ENCODE measurements around the gene PTTG1IP.

The PTTG1IP gene

GRCh38 chr21:44887126-44887806, 13.8 kb upstream of the PTTG1IP start:
- no peak for DNase-seq (ENCODE audit: low spot score)
- Histone ChIP-seq H3K23ac (ENCODE audit: low read depth, low read length, poor library complexity) (peak overlapping the region; percentile 89), H3K4ac (ENCODE audit: low read length) (no peak overlapping the region), H2AK5ac (ENCODE audit: low read depth, low read length) (peak overlapping the region; percentile 56), H4K8ac (ENCODE audit: low read depth, low read length) (no peak overlapping the region), H2BK120ac (ENCODE audit: low read depth, low read length) (no peak overlapping the region), H3K4me3 (ENCODE audit: low read length in 2 of 2) (peak overlapping the region in 1 of 2 donors; percentile 56), H3K9me3 (replicated peaks in 1 of 2; ENCODE audit: control insufficient read depth in 2 of 2, insufficient read depth in 1 of 2, low read depth in 1 of 2, low read length in 2 of 2) (no peaks in the 10 kb centered on the region), H3K9ac (ENCODE audit: low read depth, low read length, poor library complexity) (peak overlapping the region; percentile 12), H3K18ac (ENCODE audit: low read length) (peak overlapping the region; percentile 28), H3K27me3 (ENCODE audit: control insufficient read depth in 3 of 3, insufficient read depth in 3 of 3, low read depth in 1 of 3, low read length in 3 of 3) (peaks cover 0 to 58% (median 0%) of the 10 kb centered on the region in 3 experiments), H2BK12ac (ENCODE audit: low read length) (peak overlapping the region; percentile 30), H2BK5ac (ENCODE audit: low read length) (peak overlapping the region; percentile 93), H2BK15ac (ENCODE audit: low read length) (no peak overlapping the region), H3K36me3 (replicated peaks in 1 of 2; ENCODE audit: control insufficient read depth in 2 of 2, insufficient read depth in 2 of 2, low read length in 2 of 2) (no peaks in the 10 kb centered on the region), H2AFZ (ENCODE audit: low read length) (no peak overlapping the region), H3K4me1 (ENCODE audit: control insufficient read depth in 2 of 2, insufficient read depth in 1 of 2, low read depth in 1 of 2, low read length in 2 of 2) (no peaks in the 10 kb centered on the region), H3K14ac (ENCODE audit: low read length) (peak overlapping the region; percentile 82), H3K79me1 (ENCODE audit: low read depth, low read length) (peaks cover 9% of the 10 kb centered on the region), H4K91ac (ENCODE audit: low read depth, low read length, poor library complexity) (no peak overlapping the region), H3K27ac (replicated peaks; ENCODE audit: low read length) (no peak overlapping the region), H3K4me2 (ENCODE audit: insufficient read depth, low read length, poor library complexity, severe bottlenecking) (no peak overlapping the region)
- WGBS, 2 donors (ENCODE audit: extremely low coverage in 2 of 2, insufficient read length in 2 of 2, insufficient replicate concordance in 1 of 2) = no CpG with 5 or more reads among the region's 11 CpGs

GRCh38 chr21:44886113-44887075, 12.9 kb upstream of the PTTG1IP start:
- Histone ChIP-seq H3K4me1 (ENCODE audit: control insufficient read depth in 2 of 2, insufficient read depth in 1 of 2, low read depth in 1 of 2, low read length in 2 of 2) (no peaks in the 10 kb centered on the region), H2AK5ac (ENCODE audit: low read depth, low read length) (peak overlapping the region; percentile 56), H3K4ac (ENCODE audit: low read length) (no peak overlapping the region), H3K4me2 (ENCODE audit: insufficient read depth, low read length, poor library complexity, severe bottlenecking) (no peak overlapping the region), H2BK5ac (ENCODE audit: low read length) (peak overlapping the region; percentile 93), H2AFZ (ENCODE audit: low read length) (no peak overlapping the region), H3K9me3 (replicated peaks in 1 of 2; ENCODE audit: control insufficient read depth in 2 of 2, insufficient read depth in 1 of 2, low read depth in 1 of 2, low read length in 2 of 2) (no peaks in the 10 kb centered on the region), H3K14ac (ENCODE audit: low read length) (peak overlapping the region; percentile 90), H3K9ac (ENCODE audit: low read depth, low read length, poor library complexity) (no peak overlapping the region), H2BK15ac (ENCODE audit: low read length) (no peak overlapping the region), H3K27ac (replicated peaks; ENCODE audit: low read length) (no peak overlapping the region), H2BK12ac (ENCODE audit: low read length) (peak overlapping the region; percentile 90), H3K27me3 (ENCODE audit: control insufficient read depth in 3 of 3, insufficient read depth in 3 of 3, low read depth in 1 of 3, low read length in 3 of 3) (peaks cover 0 to 55% (median 0%) of the 10 kb centered on the region in 3 experiments), H4K8ac (ENCODE audit: low read depth, low read length) (no peak overlapping the region), H3K79me1 (ENCODE audit: low read depth, low read length) (peaks cover 9% of the 10 kb centered on the region), H4K91ac (ENCODE audit: low read depth, low read length, poor library complexity) (no peak overlapping the region), H3K23ac (ENCODE audit: low read depth, low read length, poor library complexity) (peak overlapping the region; percentile 85), H3K4me3 (ENCODE audit: low read length in 2 of 2) (no peak overlapping the region), H3K36me3 (replicated peaks in 1 of 2; ENCODE audit: control insufficient read depth in 2 of 2, insufficient read depth in 2 of 2, low read length in 2 of 2) (no peaks in the 10 kb centered on the region), H3K18ac (ENCODE audit: low read length) (peak overlapping the region; percentile 71), H2BK120ac (ENCODE audit: low read depth, low read length) (no peak overlapping the region)
- WGBS, 2 donors (ENCODE audit: extremely low coverage in 2 of 2, insufficient read length in 2 of 2, insufficient replicate concordance in 1 of 2) = no CpG with 5 or more reads among the region's 44 CpGs
- no peak for DNase-seq (ENCODE audit: low spot score)

- Histone ChIP-seq H2BK5ac (ENCODE audit: low read length) (no peak overlapping the region), H2AK5ac (ENCODE audit: low read depth, low read length) (no peak overlapping the region)
Observed at GRCh38 chr21:44885615-44886014, 12.1 kb upstream of the PTTG1IP start.

GRCh38 chr21:44884097-44884496, 10.6 kb upstream of the PTTG1IP start:
- Histone ChIP-seq H3K4me1 (ENCODE audit: control insufficient read depth in 2 of 2, insufficient read depth in 1 of 2, low read depth in 1 of 2, low read length in 2 of 2) (no peaks in the 10 kb centered on the region), H3K27ac (replicated peaks; ENCODE audit: low read length) (no peak overlapping the region), H2BK5ac (ENCODE audit: low read length) (no peak overlapping the region), H3K4ac (ENCODE audit: low read length) (no peak overlapping the region), H4K91ac (ENCODE audit: low read depth, low read length, poor library complexity) (no peak overlapping the region), H3K36me3 (replicated peaks in 1 of 2; ENCODE audit: control insufficient read depth in 2 of 2, insufficient read depth in 2 of 2, low read length in 2 of 2) (no peaks in the 10 kb centered on the region), H3K14ac (ENCODE audit: low read length) (no peak overlapping the region), H2BK120ac (ENCODE audit: low read depth, low read length) (no peak overlapping the region), H2BK12ac (ENCODE audit: low read length) (no peak overlapping the region), H3K9me3 (replicated peaks in 1 of 2; ENCODE audit: control insufficient read depth in 2 of 2, insufficient read depth in 1 of 2, low read depth in 1 of 2, low read length in 2 of 2) (no peaks in the 10 kb centered on the region), H3K18ac (ENCODE audit: low read length) (no peak overlapping the region), H2BK15ac (ENCODE audit: low read length) (no peak overlapping the region), H3K23ac (ENCODE audit: low read depth, low read length, poor library complexity) (no peak overlapping the region), H3K27me3 (ENCODE audit: control insufficient read depth in 3 of 3, insufficient read depth in 3 of 3, low read depth in 1 of 3, low read length in 3 of 3) (peaks cover 0 to 48% (median 0%) of the 10 kb centered on the region in 3 experiments), H3K79me1 (ENCODE audit: low read depth, low read length) (peaks cover 5% of the 10 kb centered on the region), H2AFZ (ENCODE audit: low read length) (no peak overlapping the region), H3K9ac (ENCODE audit: low read depth, low read length, poor library complexity) (no peak overlapping the region), H4K8ac (ENCODE audit: low read depth, low read length) (no peak overlapping the region), H2AK5ac (ENCODE audit: low read depth, low read length) (peak overlapping the region; percentile 52), H3K4me2 (ENCODE audit: insufficient read depth, low read length, poor library complexity, severe bottlenecking) (no peak overlapping the region), H3K4me3 (ENCODE audit: low read length in 2 of 2) (peak overlapping the region in 1 of 2 donors; percentile 18)
- no CpG with 5 or more reads among the region's 7 CpGs for WGBS, 2 donors (ENCODE audit: extremely low coverage in 2 of 2, insufficient read length in 2 of 2, insufficient replicate concordance in 1 of 2)
- DNase-seq (ENCODE audit: low spot score) = no peak

More at GRCh38 chr21:44885615-44886014, 12.1 kb upstream of the PTTG1IP start:
- Histone ChIP-seq H2BK15ac (ENCODE audit: low read length) (no peak overlapping the region), H3K4me3 (ENCODE audit: low read length in 2 of 2) (no peak overlapping the region), H3K23ac (ENCODE audit: low read depth, low read length, poor library complexity) (no peak overlapping the region), H4K8ac (ENCODE audit: low read depth, low read length) (no peak overlapping the region), H3K27ac (replicated peaks; ENCODE audit: low read length) (no peak overlapping the region), H3K36me3 (replicated peaks in 1 of 2; ENCODE audit: control insufficient read depth in 2 of 2, insufficient read depth in 2 of 2, low read length in 2 of 2) (no peaks in the 10 kb centered on the region), H3K4me2 (ENCODE audit: insufficient read depth, low read length, poor library complexity, severe bottlenecking) (no peak overlapping the region), H3K27me3 (ENCODE audit: control insufficient read depth in 3 of 3, insufficient read depth in 3 of 3, low read depth in 1 of 3, low read length in 3 of 3) (peaks cover 0 to 52% (median 0%) of the 10 kb centered on the region in 3 experiments), H2BK120ac (ENCODE audit: low read depth, low read length) (no peak overlapping the region), H3K79me1 (ENCODE audit: low read depth, low read length) (peaks cover 9% of the 10 kb centered on the region), H4K91ac (ENCODE audit: low read depth, low read length, poor library complexity) (no peak overlapping the region), H3K9me3 (replicated peaks in 1 of 2; ENCODE audit: control insufficient read depth in 2 of 2, insufficient read depth in 1 of 2, low read depth in 1 of 2, low read length in 2 of 2) (no peaks in the 10 kb centered on the region), H3K4ac (ENCODE audit: low read length) (no peak overlapping the region), H3K9ac (ENCODE audit: low read depth, low read length, poor library complexity) (no peak overlapping the region), H3K4me1 (ENCODE audit: control insufficient read depth in 2 of 2, insufficient read depth in 1 of 2, low read depth in 1 of 2, low read length in 2 of 2) (no peaks in the 10 kb centered on the region), H3K18ac (ENCODE audit: low read length) (no peak overlapping the region), H3K14ac (ENCODE audit: low read length) (no peak overlapping the region), H2AFZ (ENCODE audit: low read length) (no peak overlapping the region), H2BK12ac (ENCODE audit: low read length) (no peak overlapping the region)
- DNase-seq (ENCODE audit: low spot score) = no peak
- no CpG with 5 or more reads among the region's 11 CpGs for WGBS, 2 donors (ENCODE audit: extremely low coverage in 2 of 2, insufficient read length in 2 of 2, insufficient replicate concordance in 1 of 2)

All from neuronal stem cell (in vitro differentiated cells).